Astrocyte (in vitro differentiated cells and primary cell): Measurements from ENCODE around the gene IL5. TPM values are rescaled to one million over a fixed set of nuclear protein-coding genes. Genes with fewer than 3 reads are reported as not detected.

Experiments
- DNase-seq: peaks from one replicate; pipeline ENCODE4 v3.0.0-alpha.2; 2010; ENCODE audit warnings: low read depth
- FAIRE-seq: peaks from 2 replicates; lab custom pipeline; 2011; peaks lifted over from hg19 to GRCh38; lab: Jason Lieb, UNC
- H2AFZ ChIP-seq: 2 replicates; pipeline ENCODE4 v1.6.0; 2012; ENCODE audit warnings: low read depth, low read length, inconsistent platforms
- H3K27ac ChIP-seq: 2 replicates; pipeline ENCODE4 v1.5.1; 2011; ENCODE audit warnings: low read depth, low read length, inconsistent platforms
- H3K27me3 ChIP-seq: 2 replicates; pipeline ENCODE4 v1.6.0; 2011; ENCODE audit warnings: low read length, inconsistent platforms; ENCODE audit not compliant: insufficient read depth
- H3K36me3 ChIP-seq: 2 replicates; pipeline ENCODE4 v1.5.1; 2011; ENCODE audit warnings: low read length, inconsistent platforms; ENCODE audit not compliant: insufficient read depth
- H3K4me1 ChIP-seq: 2 replicates; pipeline ENCODE4 v1.5.1; 2011; ENCODE audit warnings: low read length, inconsistent platforms; ENCODE audit not compliant: insufficient read depth
- H3K4me2 ChIP-seq: 2 replicates; pipeline ENCODE4 v1.6.0; 2012; ENCODE audit warnings: low read length, inconsistent platforms
- H3K4me3 ChIP-seq: 2 replicates; pipeline ENCODE4 v1.5.1; 2011; ENCODE audit warnings: low read depth, mild to moderate bottlenecking, low read length, inconsistent platforms; ENCODE audit not compliant: insufficient read depth
- H3K79me2 ChIP-seq: 2 replicates; pipeline ENCODE4 v1.6.0; 2012; ENCODE audit warnings: mild to moderate bottlenecking, low read length, inconsistent platforms; ENCODE audit not compliant: insufficient read depth
- H3K9ac ChIP-seq: 2 replicates; pipeline ENCODE4 v1.6.0; 2012; ENCODE audit warnings: mild to moderate bottlenecking, low read length, inconsistent platforms
- H3K9me3 ChIP-seq: 2 replicates; pipeline ENCODE4 v1.5.1; 2012; ENCODE audit warnings: low read depth, mild to moderate bottlenecking, low read length, inconsistent platforms; ENCODE audit not compliant: insufficient read depth
- H4K20me1 ChIP-seq: 2 replicates; pipeline ENCODE4 v1.6.0; 2012; ENCODE audit warnings: low read length, inconsistent platforms; ENCODE audit not compliant: insufficient read depth
- H3K27ac Mint-ChIP-seq: one replicate; pipeline ENCODE4 v1.8.0; 2021; ENCODE audit warnings: mild to moderate bottlenecking, mixed read lengths; ENCODE audit not compliant: unreplicated experiment
- H3K27me3 Mint-ChIP-seq: one replicate; pipeline ENCODE4 v1.8.0; 2021; ENCODE audit warnings: low read depth, mixed read lengths; ENCODE audit not compliant: unreplicated experiment
- H3K36me3 Mint-ChIP-seq: one replicate; pipeline ENCODE4 v1.8.0; 2021; ENCODE audit warnings: low read depth, mixed read lengths; ENCODE audit not compliant: unreplicated experiment
- H3K4me1 Mint-ChIP-seq: one replicate; pipeline ENCODE4 v1.8.0; 2021; ENCODE audit warnings: low read depth, mixed read lengths; ENCODE audit not compliant: unreplicated experiment
- H3K4me3 Mint-ChIP-seq: one replicate; pipeline ENCODE4 v1.8.0; 2021; ENCODE audit warnings: mild to moderate bottlenecking, moderate library complexity, mixed read lengths; ENCODE audit not compliant: unreplicated experiment
- H3K9me3 Mint-ChIP-seq: one replicate; pipeline ENCODE4 v1.8.0; 2021; ENCODE audit warnings: mild to moderate bottlenecking, mixed read lengths; ENCODE audit not compliant: unreplicated experiment
- CTCF ChIP-seq: IDR thresholded peaks from 2 replicates; pipeline ENCODE4 v1.5.1; 2011; ENCODE audit warnings: low read depth, mild to moderate bottlenecking, inconsistent platforms, low read length, moderate library complexity; ENCODE audit not compliant: insufficient read depth
- EZH2 ChIP-seq: IDR thresholded peaks from 2 replicates; pipeline ENCODE4 v1.6.1; 2012; ENCODE audit warnings: mild to moderate bottlenecking, low read length, inconsistent platforms; ENCODE audit not compliant: insufficient read depth
- total RNA-seq: library from RNA; stranded (reverse); gene quantifications from 2 replicates; pipeline ENCODE4 v1.2.1, GENCODE V29; 2021

The IL5 gene
- total RNA-seq, 1 donor from 2014 or later, result not detected

GRCh38 chr5:132496631-132497487 is 46.5 kb downstream of the IL5 start:
- H3K4me1 Mint-ChIP-seq, result peaks cover 27% of the 10 kb centered on the region
- TF ChIP-seq CTCF (no peak), EZH2 (no peak)
- peak overlapping the region; percentile 55 for H2AFZ ChIP-seq
- H3K27me3 ChIP-seq, result no peaks in the 10 kb centered on the region
- H3K79me2 ChIP-seq, result no peaks in the 10 kb centered on the region
- H3K27ac Mint-ChIP-seq, result peak overlapping the region; percentile 96
- peak overlapping the region; percentile 81 for H3K4me3 Mint-ChIP-seq
- peak overlapping the region; percentile 60 for H3K4me3 ChIP-seq
- DNase-seq (peak; percentile 72), FAIRE-seq (no peak)
- H3K36me3 ChIP-seq, result no peaks in the 10 kb centered on the region
- peak overlapping the region; percentile 88 for H3K27ac ChIP-seq
- peaks cover 2% of the 10 kb centered on the region for H3K27me3 Mint-ChIP-seq
- H3K36me3 Mint-ChIP-seq, result no peaks in the 10 kb centered on the region
- no peaks in the 10 kb centered on the region for H4K20me1 ChIP-seq
- no peaks in the 10 kb centered on the region for H3K9me3 ChIP-seq
- H3K4me1 ChIP-seq, result peaks cover 39% of the 10 kb centered on the region
- H3K4me2 ChIP-seq, result peak overlapping the region; percentile 94
- no peaks in the 10 kb centered on the region for H3K9me3 Mint-ChIP-seq
- H3K9ac ChIP-seq, result peak overlapping the region; percentile 78

- H3K9ac ChIP-seq, result peak overlapping the region; percentile 78
- no peak for FAIRE-seq
- DNase-seq, result peak; percentile 70
These were observed 47.1 kb downstream of the IL5 start for GRCh38 chr5:132496191-132496630.

More at GRCh38 chr5:132496191-132496630, 47.1 kb downstream of the IL5 start:
- Histone ChIP-seq H4K20me1 (no peaks in the 10 kb centered on the region), H3K79me2 (no peaks in the 10 kb centered on the region), H3K9me3 (no peaks in the 10 kb centered on the region), H3K4me2 (peak overlapping the region; percentile 94), H3K4me1 (peaks cover 44% of the 10 kb centered on the region), H3K27ac (peak overlapping the region; percentile 88), H2AFZ (peak overlapping the region; percentile 55), H3K4me3 (peak overlapping the region; percentile 60), H3K27me3 (no peaks in the 10 kb centered on the region), H3K36me3 (no peaks in the 10 kb centered on the region)
- no peaks in the 10 kb centered on the region for H3K36me3 Mint-ChIP-seq
- H3K27me3 Mint-ChIP-seq, result peaks cover 2% of the 10 kb centered on the region
- H3K4me3 Mint-ChIP-seq, result peak overlapping the region; percentile 80
- H3K4me1 Mint-ChIP-seq, result peaks cover 30% of the 10 kb centered on the region
- H3K27ac Mint-ChIP-seq, result peak overlapping the region; percentile 90
- TF ChIP-seq CTCF, result no peak
- no peak for TF ChIP-seq EZH2
- no peaks in the 10 kb centered on the region for H3K9me3 Mint-ChIP-seq
